DMS153 treated with DMSO at 0.1 percent for 48 hours (cell line): Measurements from ENCODE around the gene SHBG.

Experiments used
- DNase-seq: peaks from one replicate; lab custom pipeline; 2025; ENCODE audit not compliant: unreplicated experiment; lab: John Stamatoyannopoulos, UW

SHBG gene

GRCh38 chr17:7646457-7646856 is 16.5 kb downstream of the SHBG start:
- no peak for DNase-seq

GRCh38 chr17:7647018-7647417 is 17.1 kb downstream of the SHBG start:
- DNase-seq: no peak

GRCh38 chr17:7650509-7651096 is 20.7 kb downstream of the SHBG start, which contains the start of gene ATP1B2:
Gene ATP1B2, plus strand, starts transcription at chr17:7650926. Its CDS starts 593 bp downstream, at chr17:7651519.
- no peak for DNase-seq

- DNase-seq: no peak
Observed at GRCh38 chr17:7651097-7651664, 21.2 kb downstream of the SHBG start.

- DNase-seq: no peak
Observed at GRCh38 chr17:7651665-7652387, 21.9 kb downstream of the SHBG start.

- DNase-seq: no peak
Observed at GRCh38 chr17:7652388-7653356, 22.7 kb downstream of the SHBG start.

GRCh38 chr17:7654832-7655540 is 25.1 kb downstream of the SHBG start:
- DNase-seq: no peak

GRCh38 chr17:7655541-7655840 is 25.6 kb downstream of the SHBG start:
- no peak for DNase-seq

GRCh38 chr17:7656958-7657609 is 27.1 kb downstream of the SHBG start:
- DNase-seq: no peak

GRCh38 chr17:7667656-7668406 is 37.9 kb downstream of the SHBG start:
- DNase-seq: no peak

GRCh38 chr17:7668482-7668881 is 38.5 kb downstream of the SHBG start:
- no peak for DNase-seq

- DNase-seq: no peak
Observed at GRCh38 chr17:7673239-7673638, 43.3 kb downstream of the SHBG start.

GRCh38 chr17:7674934-7675333 is 45.0 kb downstream of the SHBG start:
- DNase-seq: no peak

GRCh38 chr17:7676533-7676932 is 46.6 kb downstream of the SHBG start:
- DNase-seq: no peak

- DNase-seq: no peak
Observed at GRCh38 chr17:7677388-7678067, 47.6 kb downstream of the SHBG start.
